Diencephalon (tissue), 1 donor: ENCODE data around the gene IFNB1. TPM values are rescaled to one million over a fixed set of nuclear protein-coding genes. Genes with fewer than 3 reads are reported as not detected.

ENCODE experiments used
- small RNA-seq: library from RNA; depleted of rRNA; stranded (forward); fragments of <200 nt; gene quantifications from one replicate; pipeline ENCODE3, GENCODE V24; 2014
- total RNA-seq: library from RNA; depleted of rRNA; stranded (reverse); fragments of >200 nt; gene quantifications from one replicate; pipeline ENCODE4 v1.2.3, GENCODE V29; 2014

IFNB1 gene
- total RNA-seq = not detected

GRCh38 chr9:21077781-21078180 is at the start of gene IFNB1:
Gene IFNB1, minus strand, starts transcription at chr9:21077942. Its CDS starts 73 bp downstream, at chr9:21077869.

GRCh38 chr9:21031091-21031807 is 46.5 kb downstream of the IFNB1 start, which contains the start of gene HACD4:
Gene HACD4, minus strand, starts transcription at chr9:21031640. Its CDS starts 50 bp downstream, at chr9:21031590.

Small RNAs within 50 kb of the gene (small RNA-seq; reads per million reads assigned to genes)
- not detected for gene IFNWP4

Other genes starting within 250 kb of the IFNB1 start
- 1.6 TPM for gene HACD4, start 46.3 kb downstream of the IFNB1 start, total RNA-seq
- not detected for gene IFNW1, start 63.9 kb upstream of the IFNB1 start, total RNA-seq
- gene IFNA21, start 88.7 kb upstream of the IFNB1 start, total RNA-seq = not detected
- gene IFNA4, start 109.6 kb upstream of the IFNB1 start, total RNA-seq = not detected
- gene IFNA7, start 124.3 kb upstream of the IFNB1 start, total RNA-seq = not detected
- gene IFNA10, start 129.2 kb upstream of the IFNB1 start, total RNA-seq = not detected
- not detected for gene IFNA16, start 139.4 kb upstream of the IFNB1 start, total RNA-seq
- gene IFNA17, start 150.3 kb upstream of the IFNB1 start, total RNA-seq = not detected
- not detected for gene IFNA14, start 162.1 kb upstream of the IFNB1 start, total RNA-seq
- gene IFNA5, start 227.4 kb upstream of the IFNB1 start, total RNA-seq = not detected